Kidney (tissue), 14 donors: ENCODE data around the gene LRRC53. TPM values are rescaled to one million over a fixed set of nuclear protein-coding genes. Genes with fewer than 3 reads are reported as not detected.

Source experiments
- DNase-seq, 5 donors: peaks; one replicate each; pipeline ENCODE4 v3.0.0-alpha.2; 2013 to 2020
- FAIRE-seq: peaks from 2 replicates; lab custom pipeline; 2012; peaks lifted over from hg19 to GRCh38; lab: Jason Lieb, UNC
- H3K27ac ChIP-seq, 2 donors: one replicate each; pipeline ENCODE4 v1.7.0; 2013; ENCODE audit warnings: low read depth in 2 of 2, low read length in 2 of 2, inconsistent platforms in 1 of 2
- H3K27me3 ChIP-seq: one replicate; pipeline ENCODE4 v1.7.1; 2013; ENCODE audit warnings: low read length, inconsistent platforms; ENCODE audit not compliant: control insufficient read depth, insufficient read depth
- H3K36me3 ChIP-seq, 3 donors: one replicate each; pipeline versions ENCODE4 v1.7.0 to v1.7.1; 2013; ENCODE audit warnings: low read length in 3 of 3, control low read depth in 1 of 3, inconsistent platforms in 1 of 3; ENCODE audit not compliant: insufficient read depth in 3 of 3, control insufficient read depth in 2 of 3
- H3K4me1 ChIP-seq, 3 donors: one replicate each; pipeline versions ENCODE4 v1.7.0 to v1.7.1; 2013; ENCODE audit warnings: low read length in 3 of 3, inconsistent platforms in 1 of 3, low read depth in 1 of 3; ENCODE audit not compliant: control insufficient read depth in 2 of 3, insufficient read depth in 2 of 3
- H3K4me3 ChIP-seq, 3 donors: one replicate each; pipeline versions ENCODE4 v1.7.0 to v1.8.1; 2013; ENCODE audit warnings: low read length in 3 of 3, control low read depth in 1 of 3, inconsistent platforms in 1 of 3
- H3K9ac ChIP-seq, 3 donors: one replicate each; pipeline versions ENCODE4 v1.7.0 to v1.7.1; 2013; ENCODE audit warnings: low read length in 3 of 3, control low read depth in 1 of 3, inconsistent platforms in 1 of 3
- H3K9me3 ChIP-seq, 3 donors: one replicate each; pipeline versions ENCODE4 v1.7.0 to v1.7.1; 2013; ENCODE audit warnings: low read length in 3 of 3, control low read depth in 1 of 3, inconsistent platforms in 1 of 3; ENCODE audit not compliant: control insufficient read depth in 2 of 3, insufficient read depth in 1 of 3
- CTCF ChIP-seq: IDR thresholded peaks from 3 replicates; pipeline ENCODE4 v1.5.1; 2012; ENCODE audit warnings: mild to moderate bottlenecking, moderate library complexity, borderline replicate concordance; ENCODE audit not compliant: insufficient read depth; ENCODE audit errors: extremely low read depth
- intact Hi-C: fragments of 100-400 bp; cut with DNase I; formaldehyde crosslinking; loops from one replicate; pipeline ENCODE4 v1.11.1; 2022
- polyA plus RNA-seq: library from polyadenylated mRNA; stranded (reverse); fragments of 350-450 nt; fragmentation: Illumina TruSeq; extraction: RNeasy Lipid Tissue Mini Kit (QIAGEN cat#74804); gene quantifications from one replicate; pipeline ENCODE4 v1.2.3, GENCODE V29; 2014; ENCODE audit warnings: low read depth, low replicate concordance; ENCODE audit not compliant: insufficient read depth
- total RNA-seq: library from RNA; stranded (reverse); fragmentation: NEBNext Ultra II Directional; extraction: Animal tissue kit (Norgen Biotek cat#: 25700); gene quantifications from one replicate; pipeline ENCODE4 v1.2.1, GENCODE V29; 2021
- donor health status: control.
- donor health status: control.
- donor health status: control.
- donor health status: control.
- donor health status: control.
- donor health status: DM: yes; HTN: yes; CAD: no.
- donor health status: Normal renal cell carcinoma (clear cell type).

Gene LRRC53
- total and polyA plus RNA-seq, 2 donors from 2014 or later = not detected

- H3K27ac ChIP-seq = no peak overlapping the region
- H3K36me3 ChIP-seq = no peaks in the 10 kb centered on the region
- intact Hi-C loops = no loop called here
- H3K9ac ChIP-seq = no peak overlapping the region
- H3K4me3 ChIP-seq = no peak overlapping the region
- DNase-seq (peak in 3 of 5 donors; percentile 18 to 57 (median 50)), FAIRE-seq (no peak)
- H3K4me1 ChIP-seq = no peaks in the 10 kb centered on the region
- no peaks in the 10 kb centered on the region for H3K27me3 ChIP-seq
- H3K9me3 ChIP-seq = no peaks in the 10 kb centered on the region
- no peak for TF ChIP-seq CTCF
Observed at GRCh38 chr1:74422421-74423292, 89.8 kb downstream of the LRRC53 start.

- Histone ChIP-seq H3K27me3 (no peaks in the 10 kb centered on the region), H3K36me3 (no peaks in the 10 kb centered on the region), H3K4me3 (no peak overlapping the region), H3K9me3 (no peaks in the 10 kb centered on the region), H3K9ac (no peak overlapping the region), H3K27ac (no peak overlapping the region), H3K4me1 (no peaks in the 10 kb centered on the region)
- intact Hi-C loops = no loop called here
- TF ChIP-seq CTCF = no peak
- no peak for FAIRE-seq
- DNase-seq = no peak
Observed at GRCh38 chr1:74420467-74420866, 91.9 kb downstream of the LRRC53 start.

Other genes starting within 250 kb of the LRRC53 start
- gene ERICH3, start 161.2 kb upstream of the LRRC53 start, total RNA-seq = 0.50 TPM
- not detected for gene ERICH3, start 161.2 kb upstream of the LRRC53 start, polyA plus RNA-seq
- 160 TPM for gene CRYZ, start 220.4 kb upstream of the LRRC53 start, total RNA-seq
- gene CRYZ, start 220.4 kb upstream of the LRRC53 start, polyA plus RNA-seq = 207 TPM
- 17.1 TPM for gene TYW3, start 220.5 kb upstream of the LRRC53 start, total RNA-seq
- gene TYW3, start 220.5 kb upstream of the LRRC53 start, polyA plus RNA-seq = 22.1 TPM